K562 (cell line): ENCODE data around the gene LZTR1. TPM values are rescaled to one million over a fixed set of nuclear protein-coding genes. Genes with fewer than 3 reads are reported as not detected.

ENCODE experiments used
- CAMTA2 ChIP-seq: fragments of 250-450 bp; sonication (Bioruptor Pico); conservative IDR thresholded peaks from 2 replicates; pipeline ENCODE4 v1.5.1; 2022
- CHD2 ChIP-seq: IDR thresholded peaks from 2 replicates; pipeline ENCODE4 v1.6.1; 2011; ENCODE audit warnings: low read depth, low read length
- EGR1 ChIP-seq: fragments of 450-650 bp; conservative IDR thresholded peaks from 2 replicates; pipeline ENCODE4 v1.6.1; 2017; ENCODE audit warnings: mild to moderate bottlenecking
- HNRNPLL ChIP-seq: fragments of 200-400 bp; formaldehyde crosslinking; IDR thresholded peaks from 2 replicates; pipeline ENCODE4 v1.6.1; 2017; ENCODE audit warnings: low read length, low read depth, mild to moderate bottlenecking; ENCODE audit not compliant: poor library complexity, severe bottlenecking
- JUN ChIP-seq, 2 experiments: sonication (generic) in 1 of 2; formaldehyde crosslinking in 1 of 2; IDR thresholded peaks; 2 replicates each; pipeline versions ENCODE4 v1.6.1 to v1.8.0; 2012 to 2022; ENCODE audit warnings: borderline replicate concordance in 2 of 2, mild to moderate bottlenecking in 2 of 2, improper control_type of control experiment in 1 of 2, low read depth in 1 of 2, low read length in 1 of 2, missing genetic modification reagents in 1 of 2
- KDM5B ChIP-seq: fragments of 200-600 bp; sonication (generic); IDR thresholded peaks from 2 replicates; pipeline ENCODE4 v1.6.1; 2012; ENCODE audit warnings: low read depth, mild to moderate bottlenecking, moderate library complexity, low read length, control low read depth, inconsistent platforms; ENCODE audit not compliant: insufficient replicate concordance
- MAZ ChIP-seq, 2 experiments: fragments of 450-650 bp in 1 of 2; sonication (generic) in 1 of 2; formaldehyde crosslinking; IDR thresholded peaks in 1 of 2; conservative IDR thresholded peaks in 1 of 2; 2 replicates each; pipeline versions ENCODE4 v1.4.0 to v1.5.0; 2020; ENCODE audit warnings: mild to moderate bottlenecking in 1 of 2, missing genetic modification reagents in 1 of 2
- NBN ChIP-seq: fragments of 450-650 bp; IDR thresholded peaks from 2 replicates; pipeline ENCODE4 v1.6.1; 2016; ENCODE audit warnings: low read depth, mild to moderate bottlenecking
- NFRKB ChIP-seq: fragments of 450-650 bp; IDR thresholded peaks from 2 replicates; pipeline ENCODE4 v1.6.1; 2016; ENCODE audit warnings: low read depth
- SAFB2 ChIP-seq: fragments of 200-400 bp; formaldehyde crosslinking; IDR thresholded peaks from 2 replicates; pipeline ENCODE4 v1.6.1; 2018; ENCODE audit warnings: borderline replicate concordance, low read length, low read depth, moderate library complexity; ENCODE audit not compliant: severe bottlenecking
- SLC30A9 ChIP-seq: fragments of 250-450 bp; sonication (Bioruptor Pico); IDR thresholded peaks from 2 replicates; pipeline ENCODE4 v1.8.0; 2022; ENCODE audit warnings: mild to moderate bottlenecking, moderate library complexity
- U2AF2 ChIP-seq: fragments of 200-400 bp; formaldehyde crosslinking; optimal IDR thresholded peaks from 2 replicates; pipeline ENCODE3; 2017; ENCODE audit warnings: low read depth, mild to moderate bottlenecking, low read length
- ZNF263 ChIP-seq: sonication (generic); formaldehyde crosslinking; IDR thresholded peaks from 2 replicates; pipeline ENCODE4 v1.8.0; 2022; ENCODE audit warnings: mild to moderate bottlenecking, missing genetic modification reagents, borderline replicate concordance
- ZNF444 ChIP-seq: fragments of 250-450 bp; sonication (Bioruptor Pico); IDR thresholded peaks from 2 replicates; pipeline ENCODE4 v1.4.0; 2020; ENCODE audit warnings: mild to moderate bottlenecking, moderate library complexity
- ZNF586 ChIP-seq: fragments of 450-650 bp; formaldehyde crosslinking; conservative IDR thresholded peaks from 2 replicates; pipeline ENCODE4 v1.4.0; 2020; ENCODE audit warnings: mild to moderate bottlenecking, moderate library complexity
- ZNF76 ChIP-seq: fragments of 250-450 bp; sonication (Bioruptor Pico); IDR thresholded peaks from 2 replicates; pipeline ENCODE4 v1.4.0; 2020; ENCODE audit warnings: mild to moderate bottlenecking, moderate library complexity, borderline replicate concordance
- ZNF830 ChIP-seq: fragments of 250-450 bp; sonication (Bioruptor Pico); IDR thresholded peaks from 2 replicates; pipeline ENCODE4 v1.5.0; 2021; ENCODE audit warnings: mild to moderate bottlenecking
- polyA plus RNA-seq, 8 experiments: library from polyadenylated mRNA; depleted of rRNA in 4 of 8; stranded (reverse) in 5 of 8; unstranded in 3 of 8; fragments of >200 nt; fragmentation: Nextera tagmentation in 2 of 8; fragmentation: Illumina TruSeq in 1 of 8; extraction: Ambion mirVana in 2 of 8; extraction: Trizol in 1 of 8; gene quantifications; 2 replicates each; pipeline versions ENCODE4 v1.2.1 to v1.2.3, GENCODE V29; 2011 to 2014; ENCODE audit warnings: inconsistent platforms in 1 of 8, missing spikeins in 1 of 8
- total RNA-seq, 7 experiments: library from RNA; depleted of rRNA in 6 of 7; stranded (reverse); fragments of >200 nt in 6 of 7; fragmentation: Illumina TruSeq in 2 of 7; extraction: Trizol in 2 of 7; gene quantifications; 2 replicates each; pipeline versions ENCODE4 v1.2.1 to v1.2.3, GENCODE V29; 2011 to 2021; ENCODE audit warnings: low replicate concordance in 1 of 7
- TF ChIP-seq, protein P1 (sequence below): fragments of 250-450 bp; sonication (Bioruptor Pico); IDR thresholded peaks from 2 replicates; pipeline ENCODE4 v1.5.0; 2021; ENCODE audit warnings: mild to moderate bottlenecking, moderate library complexity
- TF ChIP-seq, protein P2 (sequence below), 2 experiments: fragments of 250-450 bp in 1 of 2; fragments of 450-650 bp in 1 of 2; sonication (Bioruptor Pico) in 1 of 2; IDR thresholded peaks; 2 replicates each; pipeline versions ENCODE4 v1.6.1 to v1.8.0; 2016 to 2021; ENCODE audit warnings: mild to moderate bottlenecking in 2 of 2, moderate library complexity in 2 of 2, missing compliant biosample characterization in 1 of 2, missing genetic modification characterization in 1 of 2
- TF ChIP-seq, protein P3 (sequence below): fragments of 250-450 bp; sonication (Bioruptor Pico); IDR thresholded peaks from 2 replicates; pipeline ENCODE4 v1.5.1; 2021; ENCODE audit warnings: mild to moderate bottlenecking
- TF ChIP-seq, protein P4 (sequence below): fragments of 450-650 bp; formaldehyde crosslinking; conservative IDR thresholded peaks from 2 replicates; pipeline ENCODE4 v1.4.0; 2022; ENCODE audit warnings: mild to moderate bottlenecking, missing genetic modification characterization

The LZTR1 gene
- total and polyA plus RNA-seq, 9 of the 15 experiments (the other 6 are each of a cell fraction or from before 2014, with no cell fraction given): 2.2 to 135 (median 63.0) TPM

DNA sequence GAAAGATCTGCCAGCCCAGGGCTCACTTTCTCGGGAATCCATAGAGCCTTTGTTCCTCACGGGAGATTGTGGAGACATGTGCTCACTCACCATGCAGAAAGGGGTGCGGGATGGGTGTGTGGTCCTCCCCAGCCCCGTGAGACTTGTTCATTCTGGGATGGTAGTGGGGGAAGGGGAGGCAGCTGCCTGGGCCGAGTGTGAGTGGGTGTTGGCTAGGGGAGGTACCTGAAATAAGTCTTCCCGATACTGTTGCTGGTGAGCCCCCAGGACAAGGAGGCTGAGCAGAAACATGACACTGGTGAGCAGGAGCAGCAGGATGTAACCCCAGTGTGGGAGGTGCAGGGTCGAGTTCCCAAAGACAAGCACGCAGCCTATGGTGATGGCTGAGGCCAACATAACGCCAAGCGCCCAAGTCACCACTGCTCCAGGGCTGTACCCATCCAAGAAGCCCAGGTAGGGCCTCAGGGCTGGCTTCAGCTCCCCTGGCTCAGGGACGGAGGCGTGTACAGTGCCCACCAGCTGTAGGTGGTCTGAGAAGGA is 47.5 kb downstream of the LZTR1 start (continued):
- TF ChIP-seq, protein P1, sequence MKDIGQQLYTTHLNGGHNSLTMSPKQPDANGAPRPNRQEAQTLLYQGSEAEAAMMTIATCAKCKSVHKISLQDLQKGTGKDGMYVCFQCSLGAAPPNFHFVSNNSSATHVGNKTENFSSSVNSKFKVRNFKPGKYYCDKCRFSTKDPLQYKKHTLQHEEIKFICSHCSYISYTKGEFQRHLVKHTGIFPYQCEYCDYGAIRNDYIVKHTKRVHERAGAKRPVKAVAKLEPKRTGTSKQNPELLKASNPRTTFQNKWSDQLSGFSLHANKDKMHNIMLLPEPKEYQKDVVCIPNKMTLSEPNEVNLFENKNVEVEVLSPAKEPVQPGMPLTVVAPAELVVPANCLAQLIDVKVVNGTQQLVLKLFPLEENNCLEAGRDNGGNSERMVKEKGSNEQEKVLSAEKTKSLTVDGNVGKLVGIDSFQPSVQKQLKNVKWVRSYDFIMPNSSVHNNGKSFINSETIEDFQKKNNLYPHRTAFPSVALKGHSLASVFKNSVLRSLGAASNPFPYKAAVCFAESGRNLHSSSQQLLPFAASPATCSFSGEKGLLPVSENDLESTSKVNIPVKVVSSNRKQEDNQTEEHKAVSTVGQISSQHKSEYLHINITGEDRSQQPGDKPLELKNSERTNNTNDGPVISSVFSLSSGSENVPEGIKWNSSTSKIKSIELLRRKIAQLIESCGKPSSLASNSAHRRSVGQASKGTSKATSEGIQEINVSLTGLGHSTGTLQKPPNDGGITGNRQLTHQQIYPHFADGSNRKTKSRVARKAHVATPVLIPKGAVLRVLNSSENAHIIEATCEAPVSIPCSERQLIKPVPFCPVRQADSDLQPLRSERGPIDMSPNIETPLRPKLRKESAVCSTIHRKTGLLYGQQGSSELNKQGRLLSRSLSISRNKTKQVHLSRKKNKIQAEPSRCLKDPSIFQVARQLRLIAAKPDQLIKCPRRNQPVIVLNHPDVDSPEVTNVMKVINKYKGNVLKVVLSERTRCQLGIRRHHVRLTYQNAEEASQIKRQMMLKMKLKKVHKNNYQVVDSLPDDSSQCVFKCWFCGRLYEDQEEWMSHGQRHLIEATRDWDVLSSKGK: no peak
- TF ChIP-seq, protein P2, sequence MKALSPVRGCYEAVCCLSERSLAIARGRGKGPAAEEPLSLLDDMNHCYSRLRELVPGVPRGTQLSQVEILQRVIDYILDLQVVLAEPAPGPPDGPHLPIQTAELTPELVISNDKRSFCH (CRISPR knock-in tag; IDR thresholded peaks at IDR 0.05): no peak
- TF ChIP-seq, protein P2 (tag; IDR thresholded peaks at IDR 0.05): no peak
- TF ChIP-seq, protein P3, sequence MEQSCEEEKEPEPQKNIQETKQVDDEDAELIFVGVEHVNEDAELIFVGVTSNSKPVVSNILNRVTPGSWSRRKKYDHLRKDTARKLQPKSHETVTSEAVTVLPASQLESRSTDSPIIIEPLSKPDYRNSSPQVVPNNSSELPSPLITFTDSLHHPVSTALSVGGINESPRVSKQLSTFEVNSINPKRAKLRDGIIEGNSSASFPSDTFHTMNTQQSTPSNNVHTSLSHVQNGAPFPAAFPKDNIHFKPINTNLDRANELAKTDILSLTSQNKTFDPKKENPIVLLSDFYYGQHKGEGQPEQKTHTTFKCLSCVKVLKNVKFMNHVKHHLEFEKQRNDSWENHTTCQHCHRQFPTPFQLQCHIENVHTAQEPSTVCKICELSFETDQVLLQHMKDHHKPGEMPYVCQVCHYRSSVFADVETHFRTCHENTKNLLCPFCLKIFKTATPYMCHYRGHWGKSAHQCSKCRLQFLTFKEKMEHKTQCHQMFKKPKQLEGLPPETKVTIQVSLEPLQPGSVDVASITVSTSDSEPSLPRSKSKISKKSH (CRISPR knock-in tag): no peak
- TF ChIP-seq SLC30A9: no peak
- no peak for TF ChIP-seq MAZ (CRISPR knock-in tag; conservative IDR thresholded peaks at IDR 0.05 in 1 of 2, IDR thresholded peaks at IDR 0.05 in 1 of 2)
- TF ChIP-seq ZNF586: no peak
- peak; percentile 62; the same call in 1 of the 2 replicates for TF ChIP-seq ZNF830 (CRISPR knock-in tag)
- no peak for TF ChIP-seq SAFB2
- TF ChIP-seq ZNF76 (CRISPR knock-in tag): no peak
- TF ChIP-seq, protein P4, sequence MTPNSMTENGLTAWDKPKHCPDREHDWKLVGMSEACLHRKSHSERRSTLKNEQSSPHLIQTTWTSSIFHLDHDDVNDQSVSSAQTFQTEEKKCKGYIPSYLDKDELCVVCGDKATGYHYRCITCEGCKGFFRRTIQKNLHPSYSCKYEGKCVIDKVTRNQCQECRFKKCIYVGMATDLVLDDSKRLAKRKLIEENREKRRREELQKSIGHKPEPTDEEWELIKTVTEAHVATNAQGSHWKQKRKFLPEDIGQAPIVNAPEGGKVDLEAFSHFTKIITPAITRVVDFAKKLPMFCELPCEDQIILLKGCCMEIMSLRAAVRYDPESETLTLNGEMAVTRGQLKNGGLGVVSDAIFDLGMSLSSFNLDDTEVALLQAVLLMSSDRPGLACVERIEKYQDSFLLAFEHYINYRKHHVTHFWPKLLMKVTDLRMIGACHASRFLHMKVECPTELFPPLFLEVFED (CRISPR knock-in tag): no peak
- no peak; the same call in none of the 2 replicates for TF ChIP-seq ZNF263 (CRISPR knock-in tag)
- no peak for TF ChIP-seq CHD2
- TF ChIP-seq EGR1: 0 out of 2 replicates have a peak, but pooled peaks have one; percentile 13
- TF ChIP-seq KDM5B: peak; percentile 19
- no peak for TF ChIP-seq JUN (IDR thresholded peaks at IDR 0.05; ENCODE audit: borderline replicate concordance, low read depth, low read length)
- TF ChIP-seq JUN (CRISPR knock-in tag; IDR thresholded peaks at IDR 0.05; ENCODE audit: borderline replicate concordance): peak; percentile 42; the same call in 1 of the 2 replicates
- TF ChIP-seq ZNF444 (CRISPR knock-in tag): no peak
- 0 out of 2 replicates have a peak, but pooled peaks have one; percentile 9 for TF ChIP-seq CAMTA2
- TF ChIP-seq U2AF2: no peak
- TF ChIP-seq NBN: no peak
- TF ChIP-seq NFRKB: no peak
- peak; percentile 13 for TF ChIP-seq HNRNPLL
